H9 (cell line): ENCODE data around the gene XRN2. TPM values are rescaled to one million over a fixed set of nuclear protein-coding genes. Genes with fewer than 3 reads are reported as not detected.

ENCODE experiments used
- DNase-seq: peaks from one replicate; pipeline ENCODE4 v3.0.0-alpha.2; 2017
- H2AFZ ChIP-seq: one replicate; pipeline ENCODE4 v1.6.1; 2013; ENCODE audit warnings: mild to moderate bottlenecking, low read length, control low read depth, moderate library complexity
- H2AK5ac ChIP-seq: 2 replicates; pipeline ENCODE4 v1.6.1; 2013; ENCODE audit warnings: low read length, control low read depth, mixed read lengths; ENCODE audit not compliant: insufficient read length
- H2BK120ac ChIP-seq: one replicate; pipeline ENCODE4 v1.6.1; 2013; ENCODE audit warnings: low read depth, mild to moderate bottlenecking, low read length, control low read depth, inconsistent platforms; ENCODE audit not compliant: poor library complexity, severe bottlenecking
- H2BK12ac ChIP-seq: 2 replicates; pipeline ENCODE4 v1.6.1; 2013; ENCODE audit warnings: low read length, control low read depth, mixed read lengths, low read depth; ENCODE audit not compliant: insufficient read length
- H2BK15ac ChIP-seq: 2 replicates; pipeline ENCODE4 v1.6.1; 2013; ENCODE audit warnings: low read depth, low read length, control low read depth
- H2BK20ac ChIP-seq: one replicate; pipeline ENCODE4 v1.6.1; 2013; ENCODE audit warnings: low read depth, mild to moderate bottlenecking, low read length, control low read depth, inconsistent platforms; ENCODE audit not compliant: poor library complexity, severe bottlenecking
- H2BK5ac ChIP-seq: 2 replicates; pipeline ENCODE4 v1.6.1; 2013; ENCODE audit warnings: low read length, control low read depth, mixed read lengths; ENCODE audit not compliant: insufficient read length
- H3K14ac ChIP-seq: 2 replicates; pipeline ENCODE4 v1.6.1; 2013; ENCODE audit warnings: low read length, control low read depth; ENCODE audit not compliant: insufficient read depth
- H3K18ac ChIP-seq: 2 replicates; pipeline ENCODE4 v1.6.1; 2013; ENCODE audit warnings: low read depth, mild to moderate bottlenecking, mixed read lengths, low read length, control low read depth; ENCODE audit not compliant: insufficient read length
- H3K23ac ChIP-seq: 2 replicates; pipeline ENCODE4 v1.6.1; 2013; ENCODE audit warnings: low read length, control low read depth, mixed read lengths, low read depth; ENCODE audit not compliant: insufficient read length
- H3K23me2 ChIP-seq: 2 replicates; pipeline ENCODE4 v1.6.1; 2013; ENCODE audit warnings: low read depth, mild to moderate bottlenecking, mixed read lengths, low read length, control low read depth; ENCODE audit not compliant: insufficient read length, poor library complexity, severe bottlenecking
- H3K27ac ChIP-seq: 2 replicates; pipeline ENCODE4 v1.5.1; 2013; ENCODE audit warnings: low read length, control low read depth, mixed read lengths, low read depth; ENCODE audit not compliant: insufficient read length
- H3K27me3 ChIP-seq: 2 replicates; pipeline ENCODE4 v1.6.1; 2013; ENCODE audit warnings: low read length, control low read depth, inconsistent platforms; ENCODE audit not compliant: insufficient read depth
- H3K4ac ChIP-seq: 2 replicates; pipeline ENCODE4 v1.6.1; 2013; ENCODE audit warnings: low read depth, mild to moderate bottlenecking, control low read depth, inconsistent platforms, low read length, moderate library complexity
- H3K4me1 ChIP-seq: 2 replicates; pipeline ENCODE4 v1.6.1; 2013; ENCODE audit warnings: low read length, control low read depth, inconsistent platforms; ENCODE audit not compliant: insufficient read depth
- H3K4me2 ChIP-seq: 2 replicates; pipeline ENCODE4 v1.6.1; 2013; ENCODE audit warnings: low read length, control low read depth, mixed read lengths; ENCODE audit not compliant: insufficient read length, insufficient read depth
- H3K56ac ChIP-seq: 2 replicates; pipeline ENCODE4 v1.6.1; 2013; ENCODE audit warnings: low read depth, mild to moderate bottlenecking, mixed read lengths, low read length, control low read depth; ENCODE audit not compliant: insufficient read length
- H3K79me1 ChIP-seq: 2 replicates; pipeline ENCODE4 v1.6.1; 2013; ENCODE audit warnings: low read depth, mild to moderate bottlenecking, moderate library complexity, low read length, control low read depth, inconsistent platforms; ENCODE audit not compliant: insufficient read depth, poor library complexity, severe bottlenecking
- H3K79me2 ChIP-seq: 2 replicates; pipeline ENCODE4 v1.6.1; 2013; ENCODE audit warnings: low read length, control low read depth, inconsistent platforms; ENCODE audit not compliant: insufficient read depth
- H3K9ac ChIP-seq: 2 replicates; pipeline ENCODE4 v1.6.1; 2013; ENCODE audit warnings: low read length, control low read depth, mixed read lengths; ENCODE audit not compliant: insufficient read length; ENCODE audit errors: extremely low read depth
- H3K9me3 ChIP-seq: one replicate; pipeline ENCODE4 v1.6.1; 2013; ENCODE audit warnings: low read depth, low read length, inconsistent platforms; ENCODE audit not compliant: control insufficient read depth
- H3T11ph ChIP-seq: one replicate; pipeline ENCODE4 v1.6.1; 2013; ENCODE audit warnings: mild to moderate bottlenecking, low read length, control low read depth, inconsistent platforms
- H4K20me1 ChIP-seq: one replicate; pipeline ENCODE4 v1.6.1; 2013; ENCODE audit not compliant: control insufficient read depth, insufficient read length, insufficient read depth
- H4K5ac ChIP-seq: 2 replicates; pipeline ENCODE4 v1.6.1; 2013; ENCODE audit warnings: low read depth, mild to moderate bottlenecking, mixed read lengths, low read length, control low read depth; ENCODE audit not compliant: insufficient read length
- H4K8ac ChIP-seq: replicated peaks from 2 replicates; pipeline ENCODE4 v1.6.1; 2013; ENCODE audit warnings: low read length, control low read depth, mixed read lengths, low read depth; ENCODE audit not compliant: insufficient read length
- H4K91ac ChIP-seq: 2 replicates; pipeline ENCODE4 v1.6.1; 2013; ENCODE audit warnings: low read depth, mild to moderate bottlenecking, moderate library complexity, mixed read lengths, low read length, control low read depth; ENCODE audit not compliant: insufficient read length
- H3K27ac Mint-ChIP-seq, 3 experiments: 2 replicates in 2 of 3; 3 replicates in 1 of 3; pipeline ENCODE4 v1.8.0; 2020 to 2021; ENCODE audit warnings: mixed read lengths in 3 of 3, mild to moderate bottlenecking in 1 of 3, moderate library complexity in 1 of 3
- H3K27me3 Mint-ChIP-seq: 2 replicates; pipeline ENCODE4 v1.8.0; 2021; ENCODE audit warnings: low read depth, mild to moderate bottlenecking, moderate library complexity, mixed read lengths
- H3K36me3 Mint-ChIP-seq, 3 experiments: 2 replicates in 2 of 3; 3 replicates in 1 of 3; pipeline ENCODE4 v1.8.0; 2020 to 2021; ENCODE audit warnings: low read depth in 3 of 3, mixed read lengths in 3 of 3; ENCODE audit not compliant: insufficient read depth in 1 of 3
- H3K4me1 Mint-ChIP-seq, 2 experiments: 2 replicates each; pipeline ENCODE4 v1.8.0; 2020; ENCODE audit warnings: mixed read lengths in 2 of 2
- H3K4me3 Mint-ChIP-seq, 2 experiments: 2 replicates in 1 of 2; 3 replicates in 1 of 2; pipeline ENCODE4 v1.8.0; 2020 to 2021; ENCODE audit warnings: mild to moderate bottlenecking in 2 of 2, mixed read lengths in 2 of 2, moderate library complexity in 1 of 2
- H3K9me3 Mint-ChIP-seq, 2 experiments: 2 replicates in 1 of 2; 3 replicates in 1 of 2; pipeline ENCODE4 v1.8.0; 2020; ENCODE audit warnings: mild to moderate bottlenecking in 2 of 2, mixed read lengths in 2 of 2, moderate library complexity in 1 of 2
- WGBS: extraction: QIAGEN DNeasy Blood & Tissue Kit; methylation state at CpG from one replicate; pipeline ENCODE4 v1.1.7; 2013; ENCODE audit warnings: missing lambda C conversion rate, low lambda C conversion rate, mixed read lengths; ENCODE audit not compliant: insufficient read length; ENCODE audit errors: extremely low coverage; 5-methylcytosine and 5-hydroxymethylcytosine counted together
- total RNA-seq: library from RNA; stranded (reverse); gene quantifications from 2 replicates; pipeline ENCODE4 v1.2.1, GENCODE V29; 2021
- TF ChIP-seq, protein P1 (sequence below): fragments of 200-600 bp; sonication (generic); conservative IDR thresholded peaks from 3 replicates; pipeline ENCODE4 v1.8.0; 2021; ENCODE audit warnings: antibody characterized with exemption, mild to moderate bottlenecking

The XRN2 gene
- total RNA-seq, 1 experiment from 2014 or later, result 96.7 TPM

DNA sequence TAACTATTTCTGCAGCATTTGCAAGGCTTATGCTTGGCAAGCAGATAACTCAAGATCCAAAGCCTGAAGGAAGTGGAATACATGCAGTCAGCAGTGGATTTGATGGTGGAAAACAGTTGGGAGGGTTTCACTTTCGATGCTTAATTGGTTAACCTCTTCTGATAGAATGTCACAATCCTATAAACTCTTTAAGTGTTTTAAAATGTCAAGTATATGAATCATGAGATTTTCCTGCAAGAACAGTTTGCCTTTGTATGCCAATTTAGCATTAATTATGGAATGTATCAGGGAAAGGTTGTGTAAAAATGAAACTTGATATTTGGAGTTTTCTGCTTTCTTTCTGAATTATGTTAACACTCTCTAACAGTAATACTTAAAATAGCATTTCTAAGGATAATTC lies 57.6 kb downstream of the XRN2 start:
- WGBS, result no CpG with 5 or more reads among the region's 1 CpG
- no peak overlapping the region for H2BK12ac ChIP-seq
- H3K27ac ChIP-seq, result no peak overlapping the region
- no peak overlapping the region for H3K4me2 ChIP-seq
- no peaks in the 10 kb centered on the region for H3K27me3 ChIP-seq
- no peak overlapping the region for H3K56ac ChIP-seq
- H3K4ac ChIP-seq, result no peak overlapping the region
- no peak overlapping the region for H4K91ac ChIP-seq
- no peak overlapping the region for H3T11ph ChIP-seq
- H3K9me3 Mint-ChIP-seq, result no peaks in the 10 kb centered on the region
- H2BK120ac ChIP-seq, result no peak overlapping the region
- H3K27ac Mint-ChIP-seq, result peak overlapping the region in 1 of 3 experiments; percentile 35; a peak in 1 of 7 replicates
- no peak overlapping the region for H4K8ac ChIP-seq
- no peaks in the 10 kb centered on the region for H3K27me3 Mint-ChIP-seq
- no peaks in the 10 kb centered on the region for H4K20me1 ChIP-seq
- H3K14ac ChIP-seq, result no peak overlapping the region
- no peak for DNase-seq
- H3K4me1 ChIP-seq, result no peaks in the 10 kb centered on the region
- H2AK5ac ChIP-seq, result no peak overlapping the region
- no peak overlapping the region for H2BK20ac ChIP-seq
- no peaks in the 10 kb centered on the region for H3K79me1 ChIP-seq
- no peak overlapping the region for H2BK15ac ChIP-seq
- no peak overlapping the region for H3K4me3 Mint-ChIP-seq
- H4K5ac ChIP-seq, result no peak overlapping the region
- H3K23ac ChIP-seq, result no peak overlapping the region
- H3K36me3 Mint-ChIP-seq, result peaks cover 21 to 71% (median 59%) of the 10 kb centered on the region in 3 experiments; a peak in 6 of 7 replicates
- H3K9me3 ChIP-seq, result no peaks in the 10 kb centered on the region
- no peak overlapping the region for H3K9ac ChIP-seq
- no peaks in the 10 kb centered on the region for H3K4me1 Mint-ChIP-seq
- H2BK5ac ChIP-seq, result no peak overlapping the region
- H2AFZ ChIP-seq, result no peak overlapping the region
- H3K18ac ChIP-seq, result no peak overlapping the region
- H3K79me2 ChIP-seq, result no peaks in the 10 kb centered on the region
- TF ChIP-seq, protein P1, sequence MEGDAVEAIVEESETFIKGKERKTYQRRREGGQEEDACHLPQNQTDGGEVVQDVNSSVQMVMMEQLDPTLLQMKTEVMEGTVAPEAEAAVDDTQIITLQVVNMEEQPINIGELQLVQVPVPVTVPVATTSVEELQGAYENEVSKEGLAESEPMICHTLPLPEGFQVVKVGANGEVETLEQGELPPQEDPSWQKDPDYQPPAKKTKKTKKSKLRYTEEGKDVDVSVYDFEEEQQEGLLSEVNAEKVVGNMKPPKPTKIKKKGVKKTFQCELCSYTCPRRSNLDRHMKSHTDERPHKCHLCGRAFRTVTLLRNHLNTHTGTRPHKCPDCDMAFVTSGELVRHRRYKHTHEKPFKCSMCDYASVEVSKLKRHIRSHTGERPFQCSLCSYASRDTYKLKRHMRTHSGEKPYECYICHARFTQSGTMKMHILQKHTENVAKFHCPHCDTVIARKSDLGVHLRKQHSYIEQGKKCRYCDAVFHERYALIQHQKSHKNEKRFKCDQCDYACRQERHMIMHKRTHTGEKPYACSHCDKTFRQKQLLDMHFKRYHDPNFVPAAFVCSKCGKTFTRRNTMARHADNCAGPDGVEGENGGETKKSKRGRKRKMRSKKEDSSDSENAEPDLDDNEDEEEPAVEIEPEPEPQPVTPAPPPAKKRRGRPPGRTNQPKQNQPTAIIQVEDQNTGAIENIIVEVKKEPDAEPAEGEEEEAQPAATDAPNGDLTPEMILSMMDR, result no peak
- H3K23me2 ChIP-seq, result no peaks in the 10 kb centered on the region
